ENCODE results near the gene SLX4. TPM values are rescaled to one million over a fixed set of nuclear protein-coding genes. Genes with fewer than 3 reads are reported as not detected.

The SLX4 gene
- total and polyA plus RNA-seq, 5 donors, result 1.6 to 2.7 (median 2.1) TPM

- ATAC-seq (peak in 1 of 2 donors; percentile 30), DNase-seq (no peak)
- no peaks in the 10 kb centered on the region for H3K4me1 ChIP-seq (ENCODE audit: control insufficient read depth, insufficient read depth, low read length)
- intact Hi-C loops (cut with DNase I), result no loop called here
- H3K9me3 ChIP-seq (ENCODE audit: control insufficient read depth, low read length), result no peaks in the 10 kb centered on the region
- H3K27me3 ChIP-seq (ENCODE audit: control insufficient read depth, insufficient read depth), result no peaks in the 10 kb centered on the region
- WGBS, result 95% methylated on average over 29 of the region's 29 CpGs
- H3K27ac ChIP-seq (ENCODE audit: low read length), result no peak overlapping the region
- no peak overlapping the region for H3K4me3 ChIP-seq (ENCODE audit: low read length)
These were observed 48.4 kb downstream of the SLX4 start for GRCh38 chr16:3562914-3563480.

GRCh38 chr16:3561626-3562025 lies 49.8 kb downstream of the SLX4 start:
- ATAC-seq (no peak), DNase-seq (no peak)
- Histone ChIP-seq H3K27ac (ENCODE audit: low read length) (no peak overlapping the region), H3K4me1 (ENCODE audit: control insufficient read depth, insufficient read depth, low read length) (no peaks in the 10 kb centered on the region), H3K27me3 (ENCODE audit: control insufficient read depth, insufficient read depth) (no peaks in the 10 kb centered on the region), H3K4me3 (ENCODE audit: low read length) (no peak overlapping the region), H3K9me3 (ENCODE audit: control insufficient read depth, low read length) (no peaks in the 10 kb centered on the region)
- intact Hi-C loops (cut with DNase I), result no loop called here
- 91% methylated on average over 15 of the region's 15 CpGs for WGBS

DNA sequence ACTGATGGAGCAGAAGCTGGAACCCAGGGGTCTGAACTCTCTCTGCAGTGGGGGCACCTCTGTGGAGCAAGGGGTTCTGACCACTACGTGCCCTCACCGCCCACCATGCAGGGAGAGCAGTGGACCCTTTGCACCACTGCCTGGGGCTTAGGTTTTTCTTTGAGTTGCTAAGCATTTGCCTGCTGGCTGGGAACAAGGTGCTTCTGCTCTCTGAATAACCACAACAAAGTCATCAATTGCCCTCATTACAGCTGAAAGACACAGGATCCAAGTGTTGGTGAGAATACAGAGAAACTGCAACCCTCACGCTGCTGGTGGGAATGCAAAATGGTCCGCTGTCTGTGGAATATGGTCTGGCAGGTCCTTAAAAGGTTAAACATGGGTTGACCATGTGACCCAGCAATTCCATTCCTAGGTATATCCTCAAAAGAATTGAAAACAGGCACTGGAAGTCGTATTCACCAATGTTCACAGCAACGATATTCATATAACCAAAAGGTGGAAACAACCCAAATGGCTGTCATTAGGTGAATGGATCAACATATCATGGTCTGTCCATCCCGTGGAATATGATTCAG lies 57.0 kb downstream of the SLX4 start:
- Histone ChIP-seq H3K4me3 (ENCODE audit: low read length) (no peak overlapping the region), H3K27me3 (ENCODE audit: control insufficient read depth, insufficient read depth) (no peaks in the 10 kb centered on the region), H3K4me1 (ENCODE audit: control insufficient read depth, insufficient read depth, low read length) (no peaks in the 10 kb centered on the region), H3K9me3 (ENCODE audit: control insufficient read depth, low read length) (no peaks in the 10 kb centered on the region), H3K27ac (ENCODE audit: low read length) (no peak overlapping the region)
- no peak for ATAC-seq
- 92% methylated on average over 7 of the region's 7 CpGs for WGBS
- intact Hi-C loops (cut with DNase I), result no loop called here
- no peak for DNase-seq

GRCh38 chr16:3553138-3553923 lies 58.1 kb downstream of the SLX4 start:
- no peaks in the 10 kb centered on the region for H3K4me1 ChIP-seq (ENCODE audit: control insufficient read depth, insufficient read depth, low read length)
- DNase-seq (no peak), ATAC-seq (no peak)
- no peak overlapping the region for H3K27ac ChIP-seq (ENCODE audit: low read length)
- intact Hi-C loops (cut with DNase I), result no loop called here
- no peaks in the 10 kb centered on the region for H3K27me3 ChIP-seq (ENCODE audit: control insufficient read depth, insufficient read depth)
- 73% methylated on average over 11 of the region's 11 CpGs for WGBS
- no peak overlapping the region for H3K4me3 ChIP-seq (ENCODE audit: low read length)
- H3K9me3 ChIP-seq (ENCODE audit: control insufficient read depth, low read length), result no peaks in the 10 kb centered on the region

GRCh38 chr16:3550851-3551847 lies 60.3 kb downstream of the SLX4 start:
- H3K27me3 ChIP-seq (ENCODE audit: control insufficient read depth, insufficient read depth), result no peaks in the 10 kb centered on the region
- H3K4me3 ChIP-seq (ENCODE audit: low read length), result no peak overlapping the region
- intact Hi-C loops (cut with DNase I), result no loop called here
- H3K4me1 ChIP-seq (ENCODE audit: control insufficient read depth, insufficient read depth, low read length), result no peaks in the 10 kb centered on the region
- H3K27ac ChIP-seq (ENCODE audit: low read length), result no peak overlapping the region
- no peaks in the 10 kb centered on the region for H3K9me3 ChIP-seq (ENCODE audit: control insufficient read depth, low read length)
- ATAC-seq (no peak), DNase-seq (no peak)
- 91% methylated on average over 6 of the region's 6 CpGs for WGBS

DNA sequence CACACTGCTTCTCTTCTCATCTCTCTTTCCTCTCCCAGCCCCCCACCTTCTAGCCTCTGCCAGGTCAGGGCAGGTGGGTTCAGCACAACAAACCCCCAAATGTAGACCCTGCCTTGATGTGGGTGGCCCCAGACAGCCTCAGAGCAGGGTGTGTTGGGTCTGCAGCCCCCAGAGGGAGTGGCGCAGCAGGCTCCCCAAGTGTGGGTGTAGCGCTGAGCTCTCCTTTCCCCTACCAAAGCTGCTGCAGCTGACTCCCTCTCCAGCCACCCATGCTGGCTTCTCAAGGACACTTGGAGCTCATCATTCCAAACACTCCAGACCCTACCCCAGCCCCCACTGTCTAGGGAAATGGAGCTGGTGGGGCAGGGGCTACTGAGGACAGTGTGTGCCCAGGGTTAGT lies 61.5 kb downstream of the SLX4 start:
- WGBS, result 94% methylated on average over 2 of the region's 2 CpGs
- intact Hi-C loops (cut with DNase I), result no loop called here
- no peak for ATAC-seq
- H3K27ac ChIP-seq (ENCODE audit: low read length), result no peak overlapping the region
- no peak overlapping the region for H3K4me3 ChIP-seq (ENCODE audit: low read length)
- H3K4me1 ChIP-seq (ENCODE audit: control insufficient read depth, insufficient read depth, low read length), result no peaks in the 10 kb centered on the region
- no peak for DNase-seq
- no peaks in the 10 kb centered on the region for H3K9me3 ChIP-seq (ENCODE audit: control insufficient read depth, low read length)
- H3K27me3 ChIP-seq (ENCODE audit: control insufficient read depth, insufficient read depth), result no peaks in the 10 kb centered on the region

GRCh38 chr16:3548859-3549258 lies 62.5 kb downstream of the SLX4 start:
- 89% methylated on average over 15 of the region's 15 CpGs for WGBS
- ATAC-seq (peak in 1 of 2 donors; percentile 15), DNase-seq (no peak)
- intact Hi-C loops (cut with DNase I), result no loop called here
- Histone ChIP-seq H3K4me3 (ENCODE audit: low read length) (no peak overlapping the region), H3K9me3 (ENCODE audit: control insufficient read depth, low read length) (no peaks in the 10 kb centered on the region), H3K4me1 (ENCODE audit: control insufficient read depth, insufficient read depth, low read length) (no peaks in the 10 kb centered on the region), H3K27ac (ENCODE audit: low read length) (no peak overlapping the region), H3K27me3 (ENCODE audit: control insufficient read depth, insufficient read depth) (no peaks in the 10 kb centered on the region)

- no peaks in the 10 kb centered on the region for H3K9me3 ChIP-seq (ENCODE audit: control insufficient read depth, low read length)
- ATAC-seq, result peak in 1 of 2 donors; percentile 29
- H3K27me3 ChIP-seq (ENCODE audit: control insufficient read depth, insufficient read depth), result no peaks in the 10 kb centered on the region
- DNase-seq, result no peak
- intact Hi-C loops (cut with DNase I), result no loop called here
- WGBS, result 80% methylated on average over 10 of the region's 10 CpGs
- peak overlapping the region; percentile 0 for H3K27ac ChIP-seq (ENCODE audit: low read length)
- no peaks in the 10 kb centered on the region for H3K4me1 ChIP-seq (ENCODE audit: control insufficient read depth, insufficient read depth, low read length)
- H3K4me3 ChIP-seq (ENCODE audit: low read length), result no peak overlapping the region
These were observed 63.0 kb downstream of the SLX4 start for GRCh38 chr16:3548445-3548844.

DNA sequence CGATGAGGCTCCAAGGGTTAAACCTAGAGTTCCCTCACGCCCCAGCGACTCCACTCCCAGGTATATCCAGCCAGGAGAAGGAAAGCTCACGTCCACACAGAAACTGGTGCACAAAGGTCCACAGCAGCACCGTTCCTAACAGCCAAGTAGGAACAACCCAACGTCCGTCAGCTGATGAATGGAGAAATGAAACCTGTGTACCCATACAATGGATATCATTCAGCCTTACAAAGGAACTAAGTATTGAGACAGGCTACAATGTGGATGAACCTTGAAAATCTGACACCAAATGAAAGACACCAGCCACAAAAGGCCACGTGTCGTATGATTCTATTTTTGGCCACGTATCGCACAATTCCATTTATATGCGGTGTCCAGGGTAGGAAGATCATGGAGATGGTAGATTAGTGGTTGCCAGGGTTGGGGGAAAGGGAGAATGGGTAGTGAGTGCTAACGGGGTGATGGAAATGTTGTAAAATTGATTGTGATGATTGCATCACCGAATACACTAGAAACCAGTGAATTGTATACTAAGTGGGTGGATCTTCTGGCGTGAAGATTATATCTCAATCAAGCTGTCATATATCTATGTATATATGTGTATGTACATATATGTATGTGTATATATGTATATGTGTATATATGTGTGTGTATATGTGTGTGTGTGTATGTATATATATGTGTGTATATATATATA lies 64.3 kb downstream of the SLX4 start:
- WGBS, result 78% methylated on average over 15 of the region's 15 CpGs
- ATAC-seq, result no peak
- Histone ChIP-seq H3K4me3 (ENCODE audit: low read length) (no peak overlapping the region), H3K27ac (ENCODE audit: low read length) (no peak overlapping the region), H3K9me3 (ENCODE audit: control insufficient read depth, low read length) (no peaks in the 10 kb centered on the region), H3K4me1 (ENCODE audit: control insufficient read depth, insufficient read depth, low read length) (peaks cover 2% of the 10 kb centered on the region), H3K27me3 (ENCODE audit: control insufficient read depth, insufficient read depth) (no peaks in the 10 kb centered on the region)
- DNase-seq, result no peak
- intact Hi-C loops (cut with DNase I), result no loop called here

GRCh38 chr16:3542601-3543373 lies 68.6 kb downstream of the SLX4 start:
- DNase-seq, result no peak
- H3K4me1 ChIP-seq (ENCODE audit: control insufficient read depth, insufficient read depth, low read length), result peaks cover 2% of the 10 kb centered on the region
- WGBS, result 76% methylated on average over 6 of the region's 6 CpGs
- intact Hi-C loops (cut with DNase I), result no loop called here
- no peak overlapping the region for H3K4me3 ChIP-seq (ENCODE audit: low read length)
- H3K27ac ChIP-seq (ENCODE audit: low read length), result no peak overlapping the region
- no peaks in the 10 kb centered on the region for H3K9me3 ChIP-seq (ENCODE audit: control insufficient read depth, low read length)
- H3K27me3 ChIP-seq (ENCODE audit: control insufficient read depth, insufficient read depth), result no peaks in the 10 kb centered on the region
- ATAC-seq, result no peak

Measured in right cardiac atrium (tissue), 5 donors.